Skeletal muscle cell (primary cell): Measurements from ENCODE around the gene IFITM1.
"Not testable (repeated sequence)": the region's sequence is repeated elsewhere in the genome, so short reads cannot be mapped to it uniquely, and the experiment has no call there.

ENCODE experiments used
- DNase-seq: peaks from one replicate; pipeline ENCODE4 v3.0.0-alpha.2; 2010; ENCODE audit warnings: low read depth
- H3K4me3 ChIP-seq: 2 replicates; pipeline ENCODE4 v1.5.1; 2011; ENCODE audit warnings: low read depth, mild to moderate bottlenecking, control low read depth, low read length, moderate library complexity

Gene IFITM1

DNA sequence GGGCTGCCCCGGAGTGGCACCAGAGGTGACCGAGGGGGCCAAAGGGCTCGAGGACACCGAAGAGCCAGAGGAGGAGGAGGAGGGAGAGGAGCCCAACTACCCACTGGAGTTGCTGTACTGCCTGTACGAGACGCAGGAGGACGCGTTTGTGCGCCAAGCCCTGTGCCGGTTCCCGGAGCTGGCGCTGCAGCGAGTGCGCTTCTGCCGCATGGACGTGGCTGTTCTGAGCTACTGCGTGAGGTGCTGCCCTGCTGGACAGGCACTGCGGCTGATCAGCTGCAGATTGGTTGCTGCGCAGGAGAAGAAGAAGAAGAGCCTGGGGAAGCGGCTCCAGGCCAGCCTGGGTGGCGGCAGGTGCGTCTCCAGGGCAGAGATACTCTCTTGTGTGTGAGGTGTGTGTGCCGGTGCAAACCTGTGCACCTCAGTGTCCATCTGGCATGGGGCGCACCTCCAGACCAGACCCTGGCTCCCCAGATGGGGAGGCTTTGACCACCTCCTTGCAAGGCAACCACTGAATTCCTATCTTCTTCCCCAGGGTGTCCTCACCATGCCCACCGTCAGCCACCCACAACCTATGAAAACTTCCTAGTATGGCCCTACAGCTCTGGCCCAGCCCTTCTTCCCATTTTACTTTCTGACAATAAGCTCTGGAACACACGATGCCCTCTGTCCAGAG lies 32.2 kb upstream of the IFITM1 start:
- H3K4me3 ChIP-seq = no peak overlapping the region
- DNase-seq = no peak

DNA sequence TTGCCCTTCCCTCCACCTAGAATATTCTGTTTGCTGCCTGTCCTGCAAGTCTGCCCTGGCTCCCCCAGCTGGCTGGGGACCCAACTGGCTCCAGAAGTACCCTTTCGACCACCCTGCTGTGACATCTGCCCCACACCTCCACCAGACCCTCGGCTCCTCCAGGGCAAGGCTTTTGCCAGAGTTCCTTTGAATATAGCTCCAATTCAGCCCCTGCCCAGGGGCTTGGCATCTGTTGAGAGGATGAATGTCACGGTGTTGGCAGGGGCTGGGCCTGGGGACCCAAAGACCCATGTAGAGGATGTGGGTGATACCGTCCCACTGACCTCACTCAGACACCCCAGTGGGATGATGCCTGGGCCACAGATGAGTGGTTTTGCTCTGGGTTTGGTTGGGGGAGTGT lies 31.7 kb upstream of the IFITM1 start:
- no peak overlapping the region for H3K4me3 ChIP-seq
- no peak for DNase-seq

DNA sequence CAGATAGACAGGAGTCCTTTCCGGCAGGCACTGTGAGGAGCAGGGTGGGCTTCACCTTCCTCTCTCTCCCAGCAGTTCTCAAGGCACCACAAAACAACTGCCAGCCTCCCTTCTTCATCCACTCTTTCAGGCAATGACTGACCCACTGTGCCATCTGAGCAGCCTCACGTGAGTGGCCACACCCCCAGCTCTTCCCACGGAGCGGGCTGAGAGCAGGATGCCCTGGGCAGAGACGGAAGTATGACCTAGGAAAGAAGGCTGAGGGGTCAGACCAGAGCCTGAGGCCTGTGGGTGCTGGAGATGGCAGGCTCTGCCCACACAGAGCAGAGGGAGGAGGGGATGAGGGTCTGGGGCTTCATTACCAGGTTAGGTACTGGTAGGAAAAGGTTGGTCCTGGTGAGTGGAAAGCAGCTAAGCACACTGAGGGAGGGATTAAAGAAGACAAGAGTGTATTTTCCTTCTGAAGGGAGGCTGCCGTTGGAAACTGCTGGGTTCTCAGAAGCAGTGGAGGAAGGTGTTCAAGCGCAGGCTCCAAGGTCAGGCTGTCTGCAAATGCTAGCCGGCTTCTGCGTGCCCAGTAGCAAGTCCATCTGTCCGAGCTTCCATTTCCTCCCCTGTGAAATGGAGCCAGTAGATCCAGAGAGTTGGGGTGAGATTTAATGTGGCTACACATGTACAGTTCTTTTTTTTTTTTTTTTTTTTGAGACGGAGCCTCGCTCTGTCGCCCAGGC lies 31.0 kb upstream of the IFITM1 start:
- H3K4me3 ChIP-seq = no peak overlapping the region
- no peak for DNase-seq

DNA sequence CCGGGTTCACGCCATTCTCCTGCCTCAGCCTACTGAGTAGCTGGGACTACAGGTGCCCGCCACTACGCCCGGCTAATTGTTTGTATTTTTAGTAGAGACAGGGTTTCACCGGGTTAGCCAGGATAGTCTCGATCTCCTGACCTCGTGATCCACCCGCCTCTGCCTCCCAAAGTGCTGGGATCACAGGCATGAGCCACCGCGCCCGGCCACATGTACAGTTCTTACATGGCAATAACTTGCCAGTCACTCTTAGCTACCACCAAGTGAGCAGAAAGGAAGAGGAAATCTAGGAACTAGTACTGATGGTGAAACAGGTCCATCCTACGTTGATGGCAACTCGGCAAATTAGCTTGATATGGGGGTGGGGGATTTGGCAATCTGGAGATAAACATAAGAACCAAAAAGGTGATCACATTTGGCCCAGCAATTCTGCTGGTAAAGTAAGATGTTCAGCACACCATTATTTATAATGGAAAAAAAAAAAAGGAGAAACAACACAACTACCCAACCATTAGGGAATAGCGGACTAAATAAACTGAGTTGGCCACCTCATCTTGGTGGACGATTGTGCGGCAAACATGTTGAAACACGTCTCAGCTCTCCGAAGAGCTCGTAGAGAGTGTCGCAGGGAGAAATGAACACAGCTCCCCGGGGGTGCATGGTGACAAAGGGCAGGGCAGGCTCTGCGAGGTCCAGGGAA lies 30.3 kb upstream of the IFITM1 start:
- no peak overlapping the region for H3K4me3 ChIP-seq
- no peak for DNase-seq

DNA sequence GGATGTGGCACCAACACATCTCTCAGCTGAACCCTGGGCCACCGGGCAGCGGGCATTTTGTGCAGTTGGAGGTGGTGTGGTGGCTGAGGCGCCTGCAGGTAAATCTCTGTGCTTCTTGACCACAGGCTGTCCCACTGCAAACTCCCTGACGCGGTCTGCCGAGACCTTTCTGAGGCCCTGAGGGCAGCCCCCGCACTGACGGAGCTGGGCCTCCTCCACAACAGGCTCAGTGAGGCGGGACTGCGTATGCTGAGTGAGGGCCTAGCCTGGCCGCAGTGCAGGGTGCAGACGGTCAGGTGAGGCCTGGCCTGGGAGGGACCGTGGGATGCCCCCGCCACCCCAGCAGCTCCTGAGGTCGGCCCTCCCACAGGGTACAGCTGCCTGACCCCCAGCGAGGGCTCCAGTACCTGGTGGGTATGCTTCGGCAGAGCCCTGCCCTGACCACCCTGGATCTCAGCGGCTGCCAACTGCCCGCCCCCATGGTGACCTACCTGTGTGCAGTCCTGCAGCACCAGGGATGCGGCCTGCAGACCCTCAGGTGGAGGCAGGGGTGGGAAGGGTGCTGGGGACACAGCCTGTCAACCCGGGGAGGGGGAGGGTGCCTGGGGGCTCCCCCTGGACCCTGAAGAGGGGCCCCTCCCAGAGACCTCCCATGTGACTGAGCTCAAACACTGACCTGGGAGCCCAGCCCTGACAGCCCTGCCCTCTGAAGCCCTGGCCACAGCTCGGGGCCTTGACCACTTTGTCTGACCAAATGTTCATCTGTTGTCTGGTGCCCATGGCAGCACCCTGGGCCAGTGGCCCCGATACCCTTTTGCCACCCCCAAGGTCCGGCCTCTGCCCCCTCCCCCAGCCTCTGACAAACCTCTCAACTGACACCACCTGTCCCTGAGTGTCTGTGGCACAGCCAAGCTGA lies 29.5 kb upstream of the IFITM1 start:
- H3K4me3 ChIP-seq = no peak overlapping the region
- DNase-seq = no peak

DNA sequence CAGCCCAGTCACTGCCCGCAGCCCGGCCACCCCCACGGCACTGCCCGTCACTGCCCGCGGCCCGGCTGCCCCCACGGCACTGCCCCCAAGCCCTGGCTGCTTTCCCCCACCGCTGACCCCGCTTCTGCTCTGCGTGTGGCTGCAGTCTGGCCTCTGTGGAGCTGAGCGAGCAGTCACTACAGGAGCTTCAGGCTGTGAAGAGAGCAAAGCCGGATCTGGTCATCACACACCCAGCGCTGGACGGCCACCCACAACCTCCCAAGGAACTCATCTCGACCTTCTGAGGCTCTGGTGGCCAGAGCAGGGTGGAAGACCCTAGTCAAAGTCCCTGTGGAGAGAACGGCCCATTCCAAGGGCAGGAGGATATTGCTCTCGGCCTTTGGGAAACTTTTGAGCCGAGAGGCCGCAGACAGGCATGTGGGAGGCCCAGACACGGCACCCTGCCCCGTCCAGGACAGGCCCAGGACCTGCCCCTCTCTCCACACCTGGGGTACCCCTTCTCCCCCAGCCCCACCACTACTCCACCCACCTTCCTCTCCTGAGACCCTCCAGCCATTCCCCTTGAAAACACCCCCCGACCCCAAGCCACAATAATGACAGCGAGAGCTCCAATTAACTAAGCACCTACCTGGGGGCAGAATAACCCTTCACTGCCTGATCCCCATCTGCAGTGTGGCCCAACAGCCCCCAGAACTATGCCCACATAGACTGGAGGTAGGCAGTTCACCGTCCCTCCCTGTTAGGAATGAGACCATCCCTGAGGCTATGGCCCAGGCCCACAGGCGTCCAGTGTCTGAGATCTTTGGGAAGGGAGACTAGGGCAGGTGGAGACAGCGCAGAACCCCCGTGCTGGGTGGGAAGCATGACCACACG lies 28.6 kb upstream of the IFITM1 start:
- no peak for DNase-seq
- no peak overlapping the region for H3K4me3 ChIP-seq

DNA sequence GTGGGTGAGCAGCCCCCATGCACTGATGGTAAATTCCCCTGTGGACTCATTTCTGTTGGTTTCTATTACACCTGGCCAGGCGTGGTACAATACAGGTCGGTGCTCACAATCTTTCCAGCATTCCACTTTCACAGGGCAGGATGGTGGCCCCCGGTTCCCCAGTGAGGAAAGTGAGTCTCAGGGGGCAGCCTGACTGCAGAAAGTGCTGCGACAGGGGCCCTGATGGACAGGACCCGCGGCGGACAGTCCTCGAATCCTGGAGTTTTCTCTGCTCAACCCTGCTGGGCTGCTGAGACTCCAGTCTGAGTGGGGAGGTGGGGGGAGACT lies 28.0 kb upstream of the IFITM1 start:
- no peak for DNase-seq
- H3K4me3 ChIP-seq = no peak overlapping the region

DNA sequence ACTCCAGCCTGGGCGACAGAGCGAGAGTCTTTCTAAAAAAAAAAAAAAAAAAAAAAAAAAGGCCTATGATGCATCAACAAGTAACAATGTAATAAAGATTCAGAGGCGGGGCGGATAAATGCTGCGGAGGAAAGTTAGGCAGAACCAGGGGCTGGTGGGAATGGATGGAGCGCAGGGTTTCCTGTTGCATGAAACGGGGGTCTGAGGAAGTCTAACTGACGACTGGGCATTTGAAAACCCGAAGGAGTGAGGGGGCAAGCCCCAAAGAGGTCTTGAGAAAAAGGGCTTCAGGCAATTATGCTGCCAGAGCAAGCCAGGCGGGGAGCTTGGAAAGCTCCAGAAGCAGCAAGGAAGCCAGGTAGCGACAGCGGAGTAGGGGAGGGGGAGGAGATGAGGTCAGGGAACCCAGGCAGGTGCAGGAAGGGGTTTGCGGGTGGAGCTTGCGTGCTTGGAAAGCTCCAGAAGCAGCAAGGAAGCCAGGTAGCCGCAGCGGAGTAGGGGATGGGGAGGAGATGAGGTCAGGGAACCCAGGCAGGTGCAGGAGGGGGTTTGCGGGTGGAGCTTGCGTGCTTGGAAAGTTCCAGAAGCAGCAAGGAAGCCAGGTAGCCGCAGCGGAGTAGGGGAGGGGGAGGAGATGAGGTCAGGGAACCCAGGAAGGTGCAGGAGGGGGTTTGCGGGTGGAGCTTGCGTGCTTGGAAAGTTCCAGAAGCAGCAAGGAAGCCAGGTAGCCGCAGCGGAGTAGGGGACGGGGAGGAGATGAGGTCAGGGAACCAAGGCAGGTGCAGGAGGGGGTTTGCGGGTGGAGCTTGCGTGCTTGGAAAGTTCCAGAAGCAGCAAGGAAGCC lies 26.6 kb upstream of the IFITM1 start:
- not testable (repeated sequence) for DNase-seq, H3K4me3 ChIP-seq

DNA sequence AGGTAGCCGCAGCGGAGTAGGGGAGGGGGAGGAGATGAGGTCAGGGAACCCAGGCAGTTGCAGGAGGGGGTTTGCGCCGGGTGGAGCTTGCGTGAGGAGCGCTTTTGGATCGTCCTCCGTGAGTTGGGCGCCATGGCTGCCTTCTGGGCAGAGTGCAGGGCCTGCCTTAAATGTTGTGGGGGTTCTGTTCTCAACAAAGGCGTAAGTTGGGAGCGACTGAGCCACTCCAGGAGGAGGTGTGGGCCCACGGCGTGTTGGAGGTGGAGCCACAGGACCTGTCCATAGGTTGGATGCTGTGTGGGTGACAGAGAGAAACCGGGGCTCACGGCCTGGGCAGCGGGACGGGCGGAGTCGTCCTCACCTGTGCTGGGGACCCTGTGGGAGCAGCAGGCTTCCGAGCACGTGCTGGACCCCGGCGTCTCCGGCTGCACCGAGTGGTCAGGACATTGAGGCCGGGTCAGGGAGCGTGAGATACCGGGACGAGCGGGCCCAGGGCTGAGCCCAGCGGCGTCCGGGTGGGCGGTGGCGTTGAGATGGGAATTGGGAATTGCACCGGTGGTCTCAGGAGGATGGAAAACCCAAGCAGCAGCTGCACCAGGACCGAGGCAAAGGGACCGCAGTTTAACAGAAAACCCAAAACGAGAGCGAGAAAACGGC lies 25.9 kb upstream of the IFITM1 start:
- H3K4me3 ChIP-seq = peak overlapping the region; percentile 48
- DNase-seq = no peak

DNA sequence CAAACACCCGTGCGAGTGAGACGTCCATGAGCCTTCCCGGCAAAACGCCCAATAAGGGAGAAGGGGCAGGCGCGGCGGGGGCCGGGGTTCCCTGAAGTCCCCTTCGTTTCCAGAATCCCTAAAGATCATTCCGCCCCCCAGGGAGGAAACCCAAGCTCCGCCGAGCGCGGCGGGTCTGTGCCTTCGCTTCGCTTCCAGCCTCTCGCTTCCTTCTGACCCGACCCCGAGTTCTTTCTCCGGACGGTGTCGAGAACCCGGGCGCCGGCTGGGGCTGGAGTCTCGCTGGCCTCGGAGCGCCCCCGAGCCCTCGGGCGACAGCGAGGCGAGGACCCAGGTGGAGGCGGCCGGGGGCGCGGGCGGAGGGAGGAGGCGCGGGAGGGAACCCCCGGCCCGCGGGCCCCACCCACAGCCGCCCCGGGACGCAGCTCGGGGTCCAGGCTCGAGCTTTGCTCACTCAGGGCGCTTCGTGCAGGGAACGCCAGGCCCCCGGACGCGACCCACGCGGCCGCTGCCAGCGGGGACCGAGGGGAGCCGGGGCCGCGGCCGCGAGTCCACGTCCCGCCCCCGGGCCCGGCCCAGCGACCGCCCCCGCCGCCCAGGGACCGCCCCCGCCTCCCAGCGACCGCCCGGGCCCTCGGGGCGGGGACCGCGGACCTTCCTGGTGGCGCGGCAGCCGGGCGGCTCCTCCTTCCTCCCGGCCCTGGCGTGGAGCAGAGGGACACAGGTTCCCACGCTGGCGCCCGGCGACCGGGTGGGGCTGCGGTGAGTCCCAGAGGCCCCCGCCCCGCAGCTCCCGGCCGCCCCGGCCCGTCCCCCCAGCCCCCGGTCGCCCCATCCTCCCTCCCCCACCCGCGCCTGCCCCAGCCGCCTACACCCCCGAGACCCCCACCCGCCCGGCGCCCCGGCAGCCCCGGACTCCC lies 25.1 kb upstream of the IFITM1 start, which contains the start of gene PGGHG:
Gene PGGHG (plus strand): TSS at position 649 of the 920 bp plus-strand sequence. CDS start 691 bp downstream, outside the sequence.
- no peak for DNase-seq

DNA sequence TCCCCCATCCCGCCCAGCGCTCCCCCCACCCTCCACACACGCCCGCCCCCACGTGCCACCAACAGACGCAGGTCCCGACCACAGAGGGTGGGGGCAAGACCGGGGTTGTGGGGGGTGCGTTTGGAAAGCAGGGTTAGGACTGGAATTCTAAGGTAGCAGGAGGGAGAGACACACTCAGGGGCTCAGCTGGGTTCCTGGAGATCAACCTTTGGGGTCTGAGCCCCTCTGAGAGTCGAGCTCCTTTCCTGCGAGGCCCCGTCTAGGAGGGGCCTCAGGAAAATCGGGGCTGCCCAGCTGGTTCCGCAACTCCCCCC lies 24.5 kb upstream of the IFITM1 start:
- H3K4me3 ChIP-seq = peak overlapping the region; percentile 39
- no peak for DNase-seq

More for the DNA sequence above, 25.1 kb upstream of the IFITM1 start, which contains the start of gene PGGHG:
- H3K4me3 ChIP-seq = peak within 1 kb of the TSS; percentile 48

DNA sequence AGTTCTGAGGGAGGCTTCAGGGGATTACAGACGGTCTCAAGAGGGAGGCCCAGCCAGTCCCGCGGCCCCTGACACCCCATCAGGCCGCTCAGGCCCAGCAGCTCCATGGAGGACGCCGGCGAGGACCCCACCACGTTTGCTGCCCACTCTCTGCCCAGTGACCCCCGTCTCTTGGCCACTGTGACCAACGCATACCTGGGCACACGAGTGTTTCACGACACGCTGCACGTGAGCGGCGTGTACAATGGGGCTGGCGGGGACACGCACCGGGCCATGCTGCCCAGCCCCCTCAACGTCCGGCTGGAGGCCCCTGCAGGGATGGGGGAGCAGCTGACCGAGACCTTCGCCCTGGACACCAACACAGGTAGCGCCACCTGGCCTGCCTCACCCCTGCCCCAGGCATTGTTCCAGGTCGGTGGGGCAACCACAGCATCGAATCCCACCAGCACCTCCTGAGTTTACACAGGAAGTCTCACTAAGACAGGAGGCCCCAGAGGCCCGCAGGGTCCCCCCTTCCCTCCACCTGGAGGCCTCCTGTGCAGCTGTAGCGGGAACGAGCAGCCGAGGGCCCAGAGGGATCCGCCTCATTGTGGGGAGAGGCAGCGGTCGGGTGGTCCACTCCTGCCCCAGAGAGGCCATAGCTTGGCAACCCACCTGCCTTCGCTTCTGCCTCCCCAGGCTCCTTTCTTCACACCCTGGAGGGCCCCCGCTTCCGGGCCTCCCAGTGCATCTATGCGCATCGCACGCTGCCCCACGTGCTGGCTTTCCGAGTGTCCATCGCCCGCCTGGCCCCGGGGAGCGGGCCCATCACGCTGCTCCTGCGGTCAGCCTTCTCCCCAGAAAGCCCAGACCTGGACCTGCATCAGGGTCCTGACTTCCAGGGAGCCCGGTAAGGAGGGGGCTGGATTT lies 23.9 kb upstream of the IFITM1 start:
- DNase-seq = no peak
- H3K4me3 ChIP-seq = peak overlapping the region; percentile 39

DNA sequence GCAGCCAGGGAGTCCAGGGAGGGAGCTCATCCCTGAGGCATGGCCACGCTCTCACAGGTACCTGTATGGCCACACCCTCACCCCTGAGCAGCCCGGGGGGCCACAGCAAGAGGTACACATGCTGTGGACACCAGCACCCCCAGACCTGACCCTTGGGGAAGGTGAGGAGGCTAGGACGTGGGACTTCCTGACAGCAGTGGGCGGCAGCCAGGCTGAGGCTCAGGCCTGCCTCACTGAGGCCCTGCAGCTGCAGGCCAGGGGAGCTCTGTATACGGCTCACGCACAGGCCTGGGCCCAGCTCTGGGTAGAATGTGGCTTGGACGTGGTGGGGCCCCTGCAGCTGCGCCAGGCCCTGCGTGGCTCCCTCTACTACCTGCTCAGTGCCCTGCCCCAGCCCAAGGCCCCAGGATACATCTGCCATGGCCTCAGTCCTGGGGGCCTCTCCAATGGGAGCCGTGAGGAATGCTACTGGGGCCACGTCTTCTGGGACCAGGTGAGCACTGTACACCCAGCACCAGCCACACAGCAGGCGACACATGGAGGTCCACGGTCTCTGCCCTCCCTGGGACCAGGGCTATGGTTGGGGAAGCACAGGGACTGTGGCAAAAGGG lies 23.1 kb upstream of the IFITM1 start:
- H3K4me3 ChIP-seq = no peak overlapping the region
- no peak for DNase-seq

DNA sequence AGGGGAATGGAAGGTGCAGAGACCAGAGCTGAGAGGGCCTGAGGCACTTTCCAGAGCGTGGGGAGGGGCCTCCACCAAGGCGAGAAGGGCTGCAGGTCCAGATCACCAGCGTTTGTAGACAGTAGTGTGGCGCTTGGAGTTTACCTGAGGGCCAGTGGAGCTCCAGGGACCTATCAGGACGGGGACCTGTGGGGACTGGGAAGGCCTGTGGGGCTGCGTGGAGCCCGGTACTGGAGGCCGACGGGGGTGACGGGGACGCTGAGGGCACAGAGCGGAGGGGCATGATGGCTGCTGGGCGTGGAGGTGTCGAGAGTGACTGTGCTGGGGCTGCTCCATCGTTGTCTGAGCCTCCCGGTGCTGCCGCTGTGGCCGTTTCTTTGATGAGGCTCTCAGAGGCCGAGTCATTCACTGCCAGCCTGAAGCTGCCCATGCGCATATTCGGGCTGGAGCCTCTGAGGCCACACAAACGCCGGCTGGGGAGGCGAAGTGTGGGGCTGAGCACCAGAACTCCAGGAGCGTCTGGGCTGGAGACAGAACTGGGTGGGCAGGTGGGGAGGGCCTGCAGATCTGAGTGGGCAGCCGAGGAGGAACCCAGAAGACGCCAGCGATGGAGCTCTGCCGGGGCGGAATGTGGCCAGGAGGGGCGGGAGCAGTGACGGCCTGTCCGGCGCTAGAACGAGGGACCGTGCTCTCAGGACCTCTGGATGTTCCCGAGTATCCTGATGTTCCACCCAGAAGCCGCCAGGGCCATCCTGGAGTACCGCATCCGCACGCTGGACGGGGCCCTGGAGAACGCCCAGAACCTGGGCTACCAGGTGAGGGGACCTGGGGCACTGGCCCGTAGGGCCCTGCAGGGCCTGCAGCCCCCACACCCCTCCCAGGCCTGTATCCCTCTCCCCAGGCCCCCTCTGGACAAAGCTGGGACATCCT lies 22.3 kb upstream of the IFITM1 start:
- H3K4me3 ChIP-seq = no peak overlapping the region
- no peak for DNase-seq
